ENCODE results near the gene KRT79. TPM values are rescaled to one million over a fixed set of nuclear protein-coding genes. Genes with fewer than 3 reads are reported as not detected.

Gene KRT79
- total and polyA plus RNA-seq, 2 of the 8 experiments (the other 6 are each of a cell fraction or from before 2014, with no cell fraction given), result not detected

GRCh38 chr12:52805739-52806138 is 28.4 kb downstream of the KRT79 start:
- Histone ChIP-seq H2BK120ac (replicated peaks; ENCODE audit: low read depth, low read length) (no peak overlapping the region), H3K56ac (replicated peaks; ENCODE audit: insufficient read length, low read depth, low read length) (no peak overlapping the region), H3K79me2 (ENCODE audit: control insufficient read depth in 1 of 2, insufficient read depth in 2 of 2, low read length in 2 of 2) (no peaks in the 10 kb centered on the region), H3K23me2 (ENCODE audit: low read depth, low read length) (peaks cover 2% of the 10 kb centered on the region; the same call in 1 of the 2 replicates), H3K27ac (ENCODE audit: low read depth, low read length) (no peak overlapping the region), H3K9me3 (ENCODE audit: insufficient read depth in 2 of 2, low read depth in 1 of 2, low read length in 1 of 2) (no peaks in the 10 kb centered on the region), H3K4me2 (ENCODE audit: insufficient read depth in 1 of 2, low read depth in 2 of 2, low read length in 2 of 2) (no peak overlapping the region), H3K36me3 (ENCODE audit: control insufficient read depth in 2 of 4, insufficient read depth in 4 of 4, low read length in 3 of 4) (no peaks in the 10 kb centered on the region), H4K91ac (replicated peaks; ENCODE audit: insufficient read length, low read length) (no peak overlapping the region), H3K79me1 (ENCODE audit: low read depth, low read length) (no peaks in the 10 kb centered on the region), H2AFZ (ENCODE audit: low read length) (peak overlapping the region; percentile 92; the same call in 1 of the 2 replicates), H3K4ac (replicated peaks; ENCODE audit: insufficient read length, low read depth, low read length) (no peak overlapping the region), H2BK15ac (ENCODE audit: low read length) (no peak overlapping the region), H2BK20ac (ENCODE audit: low read length) (peak overlapping the region; percentile 16; the same call in 1 of the 2 replicates), H2AK5ac (ENCODE audit: low read depth, low read length) (no peak overlapping the region), H3K18ac (ENCODE audit: extremely low read depth, low read length) (0 out of 2 replicates have a peak overlapping the region, but pooled peaks have one; percentile 22), H4K20me1 (replicated peaks in 1 of 2; ENCODE audit: control insufficient read depth in 1 of 2, insufficient read depth in 2 of 2, low read length in 2 of 2) (no peaks in the 10 kb centered on the region), H4K8ac (ENCODE audit: extremely low read depth, insufficient read depth, low read length) (no peak overlapping the region), H2BK5ac (ENCODE audit: low read depth, low read length) (0 out of 2 replicates have a peak overlapping the region, but pooled peaks have one; percentile 64), H4K5ac (ENCODE audit: insufficient read length, low read depth, low read length) (no peak overlapping the region), H3K4me3 (ENCODE audit: extremely low read depth in 1 of 4, insufficient read depth in 2 of 4, low read depth in 3 of 4, low read length in 4 of 4) (no peak overlapping the region), H3K4me1 (replicated peaks in 1 of 4; ENCODE audit: control insufficient read depth in 3 of 4, insufficient read depth in 4 of 4, low read length in 3 of 4) (peaks cover 3 to 8% (median 4%) of the 10 kb centered on the region in 4 experiments), H3K23ac (ENCODE audit: insufficient read length) (no peak overlapping the region), H3K9ac (replicated peaks in 1 of 4; ENCODE audit: extremely low read depth in 1 of 4, low read depth in 3 of 4, low read length in 3 of 4) (no peak overlapping the region), H3K14ac (ENCODE audit: insufficient read length) (no peak overlapping the region), H2BK12ac (ENCODE audit: low read depth, low read length) (no peak overlapping the region), H3K27me3 (replicated peaks in 1 of 4; ENCODE audit: control insufficient read depth in 3 of 4, extremely low read depth in 1 of 4, insufficient read depth in 3 of 4, low read length in 3 of 4) (no peaks in the 10 kb centered on the region)
- TF ChIP-seq SP4 (IDR thresholded peaks at IDR 0.05; ENCODE audit: low read length) (no peak), FOSL1 (IDR thresholded peaks at IDR 0.05; ENCODE audit: insufficient read depth, low read depth, low read length) (no peak), ATF3 (IDR thresholded peaks at IDR 0.05; ENCODE audit: insufficient read depth, low read depth, low read length) (no peak), HDAC6 (IDR thresholded peaks at IDR 0.05; ENCODE audit: low read depth, low read length) (no peak), JUND (IDR thresholded peaks at IDR 0.05; ENCODE audit: low read length) (no peak), SUZ12 (IDR thresholded peaks at IDR 0.05; ENCODE audit: low read length) (no peak), PHF8 (conservative IDR thresholded peaks at IDR 0.05; ENCODE audit: low read depth, low read length) (no peak), MAFK (IDR thresholded peaks at IDR 0.05; ENCODE audit: low read depth, low read length) (no peak), GTF2F1 (IDR thresholded peaks at IDR 0.05; ENCODE audit: borderline replicate concordance, low read depth, low read length) (no peak), CHD1 (IDR thresholded peaks at IDR 0.05; ENCODE audit: low read depth, low read length) (no peak), RBBP5 (IDR thresholded peaks at IDR 0.05; ENCODE audit: borderline replicate concordance, low read depth, low read length) (no peak), EZH2 (IDR thresholded peaks at IDR 0.05; ENCODE audit: low read depth, low read length, severe bottlenecking) (no peak)
- WGBS, 2 experiments (ENCODE audit: extremely low coverage in 1 of 2, insufficient coverage in 1 of 2, insufficient read length in 1 of 2, insufficient replicate concordance in 2 of 2, low coverage in 1 of 2, low lambda C conversion rate in 2 of 2, missing lambda C conversion rate in 1 of 2), result 90% methylated on average over 3 of the region's 3 CpGs; no CpG with 5 or more reads in 1 of the 2 experiments
- ChIA-PET CTCF (ENCODE audit: partially characterized antibody) (interaction anchor here (0.7 to 3.0 kb wide), 7 partner anchors 14 to 655 kb away, joined by 3 to 11 read pairs (median 3); no protein-coding TSS in a partner anchor), POLR2A (ENCODE audit: partially characterized antibody) (interaction anchor here (1.3 kb wide), 1 partner anchor 92 kb away, joined by 3 read pairs; no protein-coding TSS in a partner anchor)
- FAIRE-seq (no peak), DNase-seq (ENCODE audit: low read depth in 1 of 2, low spot score in 2 of 2) (no peak)

Measured in H1 (cell line).